Subcutaneous adipose tissue (tissue), 4 donors: Measurements from ENCODE around the gene SLC6A13. TPM values are rescaled to one million over a fixed set of nuclear protein-coding genes. Genes with fewer than 3 reads are reported as not detected.

Experiments used
- total RNA-seq, 4 donors: library from RNA; depleted of rRNA; stranded (reverse); fragments of >200 nt; gene quantifications; one replicate each; pipeline ENCODE4 v1.1.0, GENCODE V29; 2016
- TF ChIP-seq, protein P1 (sequence below): fragments of 450-650 bp; IDR thresholded peaks from one replicate; pipeline ENCODE4 v1.5.1; 2016; ENCODE audit warnings: low read depth, mild to moderate bottlenecking, control low read depth, antibody characterized with exemption, moderate library complexity

Gene SLC6A13
- total RNA-seq, 4 donors from 2014 or later: 0.88 TPM; not detected in 3

GRCh38 chr12:238116-238515 lies 24.5 kb downstream of the SLC6A13 start:
- TF ChIP-seq, protein P1, sequence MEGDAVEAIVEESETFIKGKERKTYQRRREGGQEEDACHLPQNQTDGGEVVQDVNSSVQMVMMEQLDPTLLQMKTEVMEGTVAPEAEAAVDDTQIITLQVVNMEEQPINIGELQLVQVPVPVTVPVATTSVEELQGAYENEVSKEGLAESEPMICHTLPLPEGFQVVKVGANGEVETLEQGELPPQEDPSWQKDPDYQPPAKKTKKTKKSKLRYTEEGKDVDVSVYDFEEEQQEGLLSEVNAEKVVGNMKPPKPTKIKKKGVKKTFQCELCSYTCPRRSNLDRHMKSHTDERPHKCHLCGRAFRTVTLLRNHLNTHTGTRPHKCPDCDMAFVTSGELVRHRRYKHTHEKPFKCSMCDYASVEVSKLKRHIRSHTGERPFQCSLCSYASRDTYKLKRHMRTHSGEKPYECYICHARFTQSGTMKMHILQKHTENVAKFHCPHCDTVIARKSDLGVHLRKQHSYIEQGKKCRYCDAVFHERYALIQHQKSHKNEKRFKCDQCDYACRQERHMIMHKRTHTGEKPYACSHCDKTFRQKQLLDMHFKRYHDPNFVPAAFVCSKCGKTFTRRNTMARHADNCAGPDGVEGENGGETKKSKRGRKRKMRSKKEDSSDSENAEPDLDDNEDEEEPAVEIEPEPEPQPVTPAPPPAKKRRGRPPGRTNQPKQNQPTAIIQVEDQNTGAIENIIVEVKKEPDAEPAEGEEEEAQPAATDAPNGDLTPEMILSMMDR: no peak

DNA sequence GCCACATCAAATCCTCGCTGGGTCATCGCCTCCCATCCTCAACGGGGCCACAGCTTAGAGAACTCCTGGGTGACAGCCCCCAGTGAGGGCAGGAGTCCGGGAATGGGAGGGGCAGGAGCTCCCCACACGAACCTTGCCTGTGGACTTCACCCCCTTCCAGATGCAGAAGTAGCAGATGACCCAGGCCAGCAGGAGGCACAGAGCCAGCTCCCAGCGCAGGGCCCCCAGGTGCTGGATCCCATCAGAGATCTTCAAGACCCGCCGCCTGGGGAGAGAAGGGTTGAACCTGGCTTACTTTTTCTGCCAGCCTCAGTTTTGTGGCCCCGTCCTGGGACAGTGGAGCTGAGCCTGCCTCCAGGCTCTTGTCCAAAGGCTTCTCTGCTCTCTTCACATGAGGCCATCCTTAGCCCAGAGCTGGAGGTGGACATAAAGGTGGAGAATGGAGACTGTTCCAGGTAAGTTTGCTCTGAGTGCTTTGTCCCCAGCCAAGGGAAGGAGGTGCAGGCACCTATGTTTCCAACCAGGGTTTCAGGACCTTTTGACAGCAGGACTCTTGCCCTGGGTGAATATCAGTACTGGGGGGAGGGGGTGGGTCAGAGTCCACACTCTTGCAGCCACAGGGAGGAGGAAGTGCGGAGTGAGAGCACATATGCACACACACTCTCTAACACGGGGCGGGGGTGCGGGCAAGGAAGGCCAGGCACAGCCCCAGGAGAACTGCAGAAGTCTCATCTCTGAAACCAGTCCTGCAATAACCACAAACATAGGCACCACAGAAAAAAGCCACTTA lies 25.4 kb downstream of the SLC6A13 start:
- TF ChIP-seq, protein P1: no peak

- TF ChIP-seq, protein P1: no peak
Observed at GRCh38 chr12:236445-236844, 26.2 kb downstream of the SLC6A13 start.

DNA sequence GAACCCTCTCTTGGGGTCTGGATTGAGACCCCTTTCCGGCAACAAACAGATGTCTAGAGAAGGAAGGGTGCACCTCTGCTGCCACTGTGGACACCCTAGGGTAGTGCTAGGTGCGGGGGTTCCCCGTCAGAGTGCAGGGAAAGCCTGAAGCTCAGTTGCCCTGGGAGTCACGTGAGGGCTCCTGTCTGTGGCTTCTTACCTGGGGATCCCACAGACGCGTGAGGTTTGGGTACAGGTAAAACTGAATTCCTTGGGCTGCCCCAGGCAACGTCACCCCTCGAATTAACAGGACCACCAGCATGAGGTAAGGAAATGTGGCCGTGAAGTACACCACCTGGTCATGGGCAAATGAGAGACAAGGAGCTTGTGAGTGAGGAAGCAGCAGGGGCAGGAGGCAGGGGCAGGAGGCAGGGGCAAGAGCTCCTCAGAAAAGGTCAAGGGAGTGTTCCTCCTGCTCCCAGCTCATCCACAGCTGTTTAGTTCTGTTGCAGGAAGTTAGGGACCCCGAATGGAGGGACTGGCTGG lies 27.7 kb downstream of the SLC6A13 start:
- TF ChIP-seq, protein P1: no peak

DNA sequence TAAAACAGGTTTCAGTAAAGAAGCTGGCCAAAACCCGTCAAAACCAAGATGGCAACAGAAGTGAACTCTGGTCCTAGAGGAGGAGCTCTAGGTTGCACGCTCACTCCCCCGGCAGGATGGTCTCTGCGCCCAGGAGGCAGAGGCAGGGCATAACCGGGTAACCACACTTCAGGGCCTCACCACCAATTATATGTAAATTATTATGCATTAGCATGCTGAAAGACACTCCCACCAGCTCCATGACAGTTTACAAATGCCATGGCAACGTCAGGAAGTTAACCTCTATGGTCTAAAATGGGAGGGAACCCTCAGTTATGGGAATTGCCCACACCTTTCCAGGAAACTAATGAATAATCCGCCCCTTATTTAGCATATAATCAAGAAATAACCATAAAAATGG lies 28.6 kb downstream of the SLC6A13 start:
- TF ChIP-seq, protein P1: no peak

GRCh38 chr12:233615-233968 lies 29.0 kb downstream of the SLC6A13 start:
- TF ChIP-seq, protein P1: no peak

GRCh38 chr12:232731-233614 lies 29.7 kb downstream of the SLC6A13 start:
- TF ChIP-seq, protein P1: no peak
